ENCODE measurements around the gene CYP4A11. TPM values are rescaled to one million over a fixed set of nuclear protein-coding genes. Genes with fewer than 3 reads are reported as not detected.
"Not testable (repeated sequence)": the region's sequence is repeated elsewhere in the genome, so short reads cannot be mapped to it uniquely, and the experiment has no call there.

The CYP4A11 gene
- total RNA-seq, 1 experiment from 2014 or later = 0.11 TPM

DNA sequence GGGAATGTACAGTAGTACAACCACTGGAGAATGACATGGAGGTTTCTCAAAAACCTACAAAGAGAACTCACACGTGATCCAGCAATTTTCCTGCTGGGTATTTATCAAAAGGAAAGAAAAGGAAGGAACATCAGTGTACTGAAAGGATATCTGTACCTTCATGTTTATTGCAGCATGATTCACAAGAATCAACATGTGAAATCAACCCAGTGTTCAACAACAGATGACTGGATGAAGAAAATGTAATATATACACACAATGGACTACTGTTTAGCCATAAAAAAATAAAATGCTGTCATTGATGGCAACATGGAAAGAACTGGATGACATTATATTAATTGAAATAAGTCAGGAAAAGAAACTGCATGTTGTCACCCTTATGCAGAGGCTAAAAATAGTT lies 19.0 kb upstream of the CYP4A11 start (continued):
- TF ChIP-seq USF1 (CRISPR knock-in tag; IDR thresholded peaks at IDR 0.05) = no peak
- TF ChIP-seq, protein P1, sequence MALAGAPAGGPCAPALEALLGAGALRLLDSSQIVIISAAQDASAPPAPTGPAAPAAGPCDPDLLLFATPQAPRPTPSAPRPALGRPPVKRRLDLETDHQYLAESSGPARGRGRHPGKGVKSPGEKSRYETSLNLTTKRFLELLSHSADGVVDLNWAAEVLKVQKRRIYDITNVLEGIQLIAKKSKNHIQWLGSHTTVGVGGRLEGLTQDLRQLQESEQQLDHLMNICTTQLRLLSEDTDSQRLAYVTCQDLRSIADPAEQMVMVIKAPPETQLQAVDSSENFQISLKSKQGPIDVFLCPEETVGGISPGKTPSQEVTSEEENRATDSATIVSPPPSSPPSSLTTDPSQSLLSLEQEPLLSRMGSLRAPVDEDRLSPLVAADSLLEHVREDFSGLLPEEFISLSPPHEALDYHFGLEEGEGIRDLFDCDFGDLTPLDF (CRISPR knock-in tag; IDR thresholded peaks at IDR 0.05) = no peak
- no peak for TF ChIP-seq NR2C2 (CRISPR knock-in tag; IDR thresholded peaks at IDR 0.05)
- TF ChIP-seq SOX15 (CRISPR knock-in tag; IDR thresholded peaks at IDR 0.05) = no peak
- no peak for TF ChIP-seq SMAD4 (CRISPR knock-in tag; IDR thresholded peaks at IDR 0.05)
- TF ChIP-seq ATF2 (CRISPR knock-in tag; IDR thresholded peaks at IDR 0.05; ENCODE audit: borderline replicate concordance, low read depth) = no peak
- no peak for TF ChIP-seq ZNF416 (CRISPR knock-in tag; IDR thresholded peaks at IDR 0.05)

DNA sequence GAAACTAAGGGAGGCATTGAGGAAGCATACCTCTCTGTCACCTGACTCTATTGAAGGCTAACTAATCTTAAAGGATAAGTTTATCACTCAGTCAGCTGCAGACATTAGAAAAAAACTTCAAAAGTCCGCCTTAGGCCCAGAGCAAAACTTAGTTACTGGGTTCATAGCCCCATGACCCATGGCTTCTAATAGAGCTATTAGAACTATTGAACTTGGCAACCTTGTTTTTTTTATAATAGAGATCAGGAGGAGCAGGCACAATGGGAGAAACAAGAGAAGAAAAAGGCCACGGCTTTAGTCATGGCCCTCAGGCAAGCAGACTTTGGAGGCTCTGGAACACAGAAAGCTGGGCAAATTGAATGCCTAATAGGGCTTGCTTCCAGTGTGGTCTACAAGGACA lies 13.8 kb upstream of the CYP4A11 start:
- Mint-ChIP-seq H3K36me3 (peaks cover 10% of the 10 kb centered on the region; the same call in 1 of the 2 replicates), H3K27me3 (ENCODE audit: low read depth) (peaks cover 35% of the 10 kb centered on the region), H3K9me3 (peaks cover 23% of the 10 kb centered on the region)
- POLR2A ChIA-PET; ATAC-seq; CTCF ChIA-PET; H3K27ac Mint-ChIP-seq; H3K4me3 Mint-ChIP-seq; DNase-seq (ENCODE audit: low spot score); H3K4me1 Mint-ChIP-seq: not testable (repeated sequence)

DNA sequence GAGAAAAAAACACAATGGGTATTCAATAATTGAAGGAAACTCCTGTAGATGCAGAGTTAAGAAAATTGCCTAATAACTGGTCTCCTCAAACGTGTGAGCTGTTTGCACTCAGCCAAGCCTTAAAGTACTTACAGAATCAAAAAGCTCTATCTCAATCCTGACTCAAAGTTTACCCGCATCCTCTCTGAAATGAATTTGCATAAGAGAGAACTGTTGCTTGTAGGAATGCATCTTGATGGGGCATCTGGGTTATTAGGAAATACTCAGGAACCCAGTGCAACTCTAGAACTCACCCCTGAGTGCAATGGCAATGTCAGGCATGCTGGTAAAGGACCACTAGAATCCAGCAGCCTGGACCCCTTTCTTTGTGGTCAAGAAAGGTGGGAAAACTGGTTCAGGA lies 12.6 kb upstream of the CYP4A11 start:
- ATAC-seq; CTCF ChIA-PET; H3K4me3 Mint-ChIP-seq; H3K27ac Mint-ChIP-seq; DNase-seq (ENCODE audit: low spot score); POLR2A ChIA-PET; H3K4me1 Mint-ChIP-seq: not testable (repeated sequence)
- H3K27me3 Mint-ChIP-seq (ENCODE audit: low read depth) = peaks cover 41% of the 10 kb centered on the region
- H3K36me3 Mint-ChIP-seq = peaks cover 10% of the 10 kb centered on the region; the same call in 1 of the 2 replicates
- H3K9me3 Mint-ChIP-seq = peaks cover 18% of the 10 kb centered on the region

- H3K27ac Mint-ChIP-seq; POLR2A ChIA-PET; ATAC-seq; H3K36me3 Mint-ChIP-seq; H3K4me3 Mint-ChIP-seq; CTCF ChIA-PET; DNase-seq (ENCODE audit: low spot score); H3K9me3 Mint-ChIP-seq: not testable (repeated sequence)
- Mint-ChIP-seq H3K27me3 (ENCODE audit: low read depth) (peaks cover 59% of the 10 kb centered on the region), H3K4me1 (peaks cover 25% of the 10 kb centered on the region)
These were observed 8.1 kb upstream of the CYP4A11 start for GRCh38 chr1:46949417-46949666.

GRCh38 chr1:46948629-46949416 lies 7.5 kb upstream of the CYP4A11 start:
- Mint-ChIP-seq H3K27me3 (ENCODE audit: low read depth) (peaks cover 65% of the 10 kb centered on the region), H3K4me3 (no peak overlapping the region), H3K9me3 (no peaks in the 10 kb centered on the region), H3K4me1 (peaks cover 25% of the 10 kb centered on the region), H3K36me3 (no peaks in the 10 kb centered on the region), H3K27ac (no peak overlapping the region)
- CTCF ChIA-PET = no interaction called here
- ATAC-seq = no peak
- DNase-seq (ENCODE audit: low spot score) = no peak
- POLR2A ChIA-PET = no interaction called here
- no peak for TF ChIP-seq SMAD4 (CRISPR knock-in tag; IDR thresholded peaks at IDR 0.05)
- no peak for TF ChIP-seq ETV6 (CRISPR knock-in tag; IDR thresholded peaks at IDR 0.05)
- TF ChIP-seq, protein P2, sequence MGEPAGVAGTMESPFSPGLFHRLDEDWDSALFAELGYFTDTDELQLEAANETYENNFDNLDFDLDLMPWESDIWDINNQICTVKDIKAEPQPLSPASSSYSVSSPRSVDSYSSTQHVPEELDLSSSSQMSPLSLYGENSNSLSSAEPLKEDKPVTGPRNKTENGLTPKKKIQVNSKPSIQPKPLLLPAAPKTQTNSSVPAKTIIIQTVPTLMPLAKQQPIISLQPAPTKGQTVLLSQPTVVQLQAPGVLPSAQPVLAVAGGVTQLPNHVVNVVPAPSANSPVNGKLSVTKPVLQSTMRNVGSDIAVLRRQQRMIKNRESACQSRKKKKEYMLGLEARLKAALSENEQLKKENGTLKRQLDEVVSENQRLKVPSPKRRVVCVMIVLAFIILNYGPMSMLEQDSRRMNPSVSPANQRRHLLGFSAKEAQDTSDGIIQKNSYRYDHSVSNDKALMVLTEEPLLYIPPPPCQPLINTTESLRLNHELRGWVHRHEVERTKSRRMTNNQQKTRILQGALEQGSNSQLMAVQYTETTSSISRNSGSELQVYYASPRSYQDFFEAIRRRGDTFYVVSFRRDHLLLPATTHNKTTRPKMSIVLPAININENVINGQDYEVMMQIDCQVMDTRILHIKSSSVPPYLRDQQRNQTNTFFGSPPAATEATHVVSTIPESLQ (CRISPR knock-in tag; IDR thresholded peaks at IDR 0.05) = no peak
- no peak for TF ChIP-seq FOXP1 (CRISPR knock-in tag; IDR thresholded peaks at IDR 0.05; ENCODE audit: borderline replicate concordance)
- TF ChIP-seq, protein P3, sequence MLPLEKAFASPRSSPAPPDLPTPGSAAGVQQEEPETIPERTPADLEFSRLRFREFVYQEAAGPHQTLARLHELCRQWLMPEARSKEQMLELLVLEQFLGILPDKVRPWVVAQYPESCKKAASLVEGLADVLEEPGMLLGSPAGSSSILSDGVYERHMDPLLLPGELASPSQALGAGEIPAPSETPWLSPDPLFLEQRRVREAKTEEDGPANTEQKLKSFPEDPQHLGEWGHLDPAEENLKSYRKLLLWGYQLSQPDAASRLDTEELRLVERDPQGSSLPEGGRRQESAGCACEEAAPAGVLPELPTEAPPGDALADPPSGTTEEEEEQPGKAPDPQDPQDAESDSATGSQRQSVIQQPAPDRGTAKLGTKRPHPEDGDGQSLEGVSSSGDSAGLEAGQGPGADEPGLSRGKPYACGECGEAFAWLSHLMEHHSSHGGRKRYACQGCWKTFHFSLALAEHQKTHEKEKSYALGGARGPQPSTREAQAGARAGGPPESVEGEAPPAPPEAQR (CRISPR knock-in tag; IDR thresholded peaks at IDR 0.05) = no peak
- TF ChIP-seq MXD4 (CRISPR knock-in tag; IDR thresholded peaks at IDR 0.05; ENCODE audit: borderline replicate concordance) = no peak
- TF ChIP-seq IRF2 (CRISPR knock-in tag; IDR thresholded peaks at IDR 0.05; ENCODE audit: borderline replicate concordance, low read depth) = no peak
- TF ChIP-seq, protein P4, sequence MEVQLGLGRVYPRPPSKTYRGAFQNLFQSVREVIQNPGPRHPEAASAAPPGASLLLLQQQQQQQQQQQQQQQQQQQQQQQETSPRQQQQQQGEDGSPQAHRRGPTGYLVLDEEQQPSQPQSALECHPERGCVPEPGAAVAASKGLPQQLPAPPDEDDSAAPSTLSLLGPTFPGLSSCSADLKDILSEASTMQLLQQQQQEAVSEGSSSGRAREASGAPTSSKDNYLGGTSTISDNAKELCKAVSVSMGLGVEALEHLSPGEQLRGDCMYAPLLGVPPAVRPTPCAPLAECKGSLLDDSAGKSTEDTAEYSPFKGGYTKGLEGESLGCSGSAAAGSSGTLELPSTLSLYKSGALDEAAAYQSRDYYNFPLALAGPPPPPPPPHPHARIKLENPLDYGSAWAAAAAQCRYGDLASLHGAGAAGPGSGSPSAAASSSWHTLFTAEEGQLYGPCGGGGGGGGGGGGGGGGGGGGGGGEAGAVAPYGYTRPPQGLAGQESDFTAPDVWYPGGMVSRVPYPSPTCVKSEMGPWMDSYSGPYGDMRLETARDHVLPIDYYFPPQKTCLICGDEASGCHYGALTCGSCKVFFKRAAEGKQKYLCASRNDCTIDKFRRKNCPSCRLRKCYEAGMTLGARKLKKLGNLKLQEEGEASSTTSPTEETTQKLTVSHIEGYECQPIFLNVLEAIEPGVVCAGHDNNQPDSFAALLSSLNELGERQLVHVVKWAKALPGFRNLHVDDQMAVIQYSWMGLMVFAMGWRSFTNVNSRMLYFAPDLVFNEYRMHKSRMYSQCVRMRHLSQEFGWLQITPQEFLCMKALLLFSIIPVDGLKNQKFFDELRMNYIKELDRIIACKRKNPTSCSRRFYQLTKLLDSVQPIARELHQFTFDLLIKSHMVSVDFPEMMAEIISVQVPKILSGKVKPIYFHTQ (CRISPR knock-in tag; IDR thresholded peaks at IDR 0.05) = no peak
- no peak for TF ChIP-seq OVOL2 (CRISPR knock-in tag; IDR thresholded peaks at IDR 0.05; ENCODE audit: borderline replicate concordance)
- TF ChIP-seq CREB1 (CRISPR knock-in tag; IDR thresholded peaks at IDR 0.05) = no peak
- TF ChIP-seq NR3C1 (CRISPR knock-in tag; conservative IDR thresholded peaks at IDR 0.05; ENCODE audit: low read depth) = no peak

Measured in WTC11 (cell line).